ENCODE data around the gene PRKCE.

- TF ChIP-seq, protein P1, sequence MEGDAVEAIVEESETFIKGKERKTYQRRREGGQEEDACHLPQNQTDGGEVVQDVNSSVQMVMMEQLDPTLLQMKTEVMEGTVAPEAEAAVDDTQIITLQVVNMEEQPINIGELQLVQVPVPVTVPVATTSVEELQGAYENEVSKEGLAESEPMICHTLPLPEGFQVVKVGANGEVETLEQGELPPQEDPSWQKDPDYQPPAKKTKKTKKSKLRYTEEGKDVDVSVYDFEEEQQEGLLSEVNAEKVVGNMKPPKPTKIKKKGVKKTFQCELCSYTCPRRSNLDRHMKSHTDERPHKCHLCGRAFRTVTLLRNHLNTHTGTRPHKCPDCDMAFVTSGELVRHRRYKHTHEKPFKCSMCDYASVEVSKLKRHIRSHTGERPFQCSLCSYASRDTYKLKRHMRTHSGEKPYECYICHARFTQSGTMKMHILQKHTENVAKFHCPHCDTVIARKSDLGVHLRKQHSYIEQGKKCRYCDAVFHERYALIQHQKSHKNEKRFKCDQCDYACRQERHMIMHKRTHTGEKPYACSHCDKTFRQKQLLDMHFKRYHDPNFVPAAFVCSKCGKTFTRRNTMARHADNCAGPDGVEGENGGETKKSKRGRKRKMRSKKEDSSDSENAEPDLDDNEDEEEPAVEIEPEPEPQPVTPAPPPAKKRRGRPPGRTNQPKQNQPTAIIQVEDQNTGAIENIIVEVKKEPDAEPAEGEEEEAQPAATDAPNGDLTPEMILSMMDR (IDR thresholded peaks at IDR 0.05; ENCODE audit: extremely low read depth in 1 of 2, insufficient read depth in 1 of 2, low read depth in 1 of 2, low read length in 2 of 2): no peak
- no peak for TF ChIP-seq EZH2 (IDR thresholded peaks at IDR 0.05; ENCODE audit: borderline replicate concordance, low read depth, low read length, severe bottlenecking)
- TF ChIP-seq POLR2AphosphoS5 (IDR thresholded peaks at IDR 0.05; ENCODE audit: insufficient read depth, low read depth, low read length): no peak
Observed at GRCh38 chr2:46067062-46067461, 415.6 kb downstream of the PRKCE start.
